PC-3 (cell line): ENCODE data around the gene ADAM22. TPM values are rescaled to one million over a fixed set of nuclear protein-coding genes. Genes with fewer than 3 reads are reported as not detected.

Source experiments
- ATAC-seq: fragments of 200-7000 bp; cut with Tn5 transposase; 2 replicates; pipeline ENCODE4 v1.9.1; 2020; ENCODE audit warnings: mild to moderate bottlenecking, moderate library complexity
- BruUV-seq: library from RNA; stranded (reverse); fragments of 400-500 nt; replicated peaks from 2 replicates; lab custom pipeline; 2021; lab: Mats Ljungman, UMichigan
- CTCF ChIA-PET: fragments of 300-600 bp; sonication (Branson Sonifier 250); formaldehyde crosslinking; loops from one replicate; lab custom pipeline; 2022; ENCODE audit warnings: antibody characterized with exemption; lab: Charles Lee
- POLR2A ChIA-PET: fragments of 300-600 bp; sonication (Branson Sonifier 250); formaldehyde crosslinking; loops from one replicate; lab custom pipeline; 2022; ENCODE audit warnings: antibody characterized with exemption; ENCODE audit not compliant: unreplicated experiment; lab: Charles Lee
- DNase-seq: peaks from one replicate; pipeline ENCODE4 v3.0.0-alpha.2; 2015
- H2AFZ ChIP-seq: fragments of 300-600 bp; sonication (generic); 2 replicates; pipeline ENCODE4 v1.6.0; 2016; ENCODE audit warnings: antibody characterized with exemption, low read length
- H3F3A ChIP-seq: fragments of 300-600 bp; sonication (generic); one replicate; pipeline ENCODE4 v1.6.0; 2017; ENCODE audit warnings: antibody characterized with exemption, low read length, control low read depth, mild to moderate bottlenecking; ENCODE audit not compliant: unreplicated experiment
- H3K27ac ChIP-seq: fragments of 300-600 bp; sonication (generic); 2 replicates; pipeline ENCODE4 v1.5.1; 2016; ENCODE audit warnings: mild to moderate bottlenecking, low read length
- H3K27me3 ChIP-seq: fragments of 300-600 bp; sonication (generic); 2 replicates; pipeline ENCODE4 v1.6.1; 2016; ENCODE audit warnings: low read length, mixed read lengths
- H3K36me3 ChIP-seq: fragments of 300-600 bp; sonication (generic); 2 replicates; pipeline ENCODE4 v1.6.1; 2016; ENCODE audit warnings: low read depth, mixed run types, low read length, mixed read lengths
- H3K4me1 ChIP-seq: fragments of 300-600 bp; sonication (generic); 2 replicates; pipeline ENCODE4 v1.5.1; 2016; ENCODE audit warnings: low read length; ENCODE audit not compliant: insufficient read depth
- H3K4me2 ChIP-seq: fragments of 300-600 bp; sonication (generic); 2 replicates; pipeline ENCODE4 v1.6.0; 2016; ENCODE audit warnings: low read length
- H3K4me3 ChIP-seq: fragments of 300-600 bp; sonication (generic); 2 replicates; pipeline ENCODE4 v1.5.1; 2016; ENCODE audit warnings: mild to moderate bottlenecking, low read length, mixed read lengths
- H3K79me2 ChIP-seq: fragments of 300-600 bp; sonication (generic); 2 replicates; pipeline ENCODE4 v1.6.1; 2017; ENCODE audit warnings: low read length, mixed read lengths
- H3K9ac ChIP-seq: fragments of 300-600 bp; sonication (generic); 2 replicates; pipeline ENCODE4 v1.6.0; 2016; ENCODE audit warnings: mild to moderate bottlenecking, low read length
- H3K9me2 ChIP-seq: fragments of 300-600 bp; sonication (generic); replicated peaks from 2 replicates; pipeline ENCODE4 v1.6.1; 2016; ENCODE audit warnings: mixed run types, low read length, mixed read lengths
- H3K9me3 ChIP-seq: fragments of 300-600 bp; sonication (generic); 2 replicates; pipeline ENCODE4 v1.6.1; 2016; ENCODE audit warnings: low read length, mixed read lengths
- H4K20me1 ChIP-seq: fragments of 300-600 bp; sonication (generic); 2 replicates; pipeline ENCODE4 v1.6.1; 2016; ENCODE audit warnings: low read length, mixed read lengths
- EZH2 ChIP-seq: fragments of 300-600 bp; sonication (generic); IDR thresholded peaks from one replicate; pipeline ENCODE4 v1.6.1; 2017; ENCODE audit warnings: antibody characterized with exemption, mild to moderate bottlenecking, low read length; ENCODE audit not compliant: unreplicated experiment
- EZH2phosphoT487 ChIP-seq: fragments of 300-600 bp; sonication (generic); IDR thresholded peaks from 2 replicates; pipeline ENCODE4 v1.6.1; 2018; ENCODE audit warnings: mild to moderate bottlenecking, antibody characterized with exemption, low read length, borderline replicate concordance
- intact Hi-C: fragments of 100-400 bp; cut with micrococcal nuclease; formaldehyde crosslinking; loops from 2 replicates; pipeline ENCODE4 v1.9.0; 2023
- total RNA-seq: library from RNA; depleted of rRNA; stranded (reverse); fragments of >200 nt; gene quantifications from 2 replicates; pipeline ENCODE4 v1.2.3, GENCODE V29; 2014
- TF ChIP-seq, protein P1 (sequence below): fragments of 300-600 bp; sonication (generic); conservative IDR thresholded peaks from 2 replicates; pipeline ENCODE4 v1.5.1; 2017; ENCODE audit warnings: antibody characterized with exemption, low read depth, mild to moderate bottlenecking, low read length

The ADAM22 gene
- total RNA-seq, 1 experiment from 2014 or later = 4.4 TPM

DNA sequence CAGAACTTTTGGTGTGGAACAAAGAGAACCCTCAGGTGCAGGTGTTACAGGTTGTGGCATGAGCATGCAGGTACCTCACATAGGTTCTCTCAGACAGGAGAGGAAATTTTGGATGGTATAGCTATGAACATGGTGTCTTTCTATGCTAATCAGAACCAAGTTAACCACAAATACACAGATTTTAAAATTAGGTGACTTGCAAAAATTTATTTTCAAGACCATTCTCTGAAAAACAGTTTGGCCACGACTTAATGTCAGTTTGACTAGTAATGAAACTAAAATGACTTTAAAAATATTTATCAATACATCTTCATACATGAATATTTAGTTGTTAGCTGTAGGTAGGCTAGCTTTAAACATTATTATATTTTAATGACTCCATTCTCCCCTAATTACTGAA lies 156.2 kb downstream of the ADAM22 start:
- no peak for DNase-seq
- Histone ChIP-seq H3K4me2 (no peak overlapping the region), H3F3A (no peaks in the 10 kb centered on the region), H3K27ac (no peak overlapping the region), H4K20me1 (no peaks in the 10 kb centered on the region), H3K36me3 (no peaks in the 10 kb centered on the region), H3K4me3 (no peak overlapping the region), H3K27me3 (no peaks in the 10 kb centered on the region), H3K79me2 (no peaks in the 10 kb centered on the region), H3K9me2 (no peaks in the 10 kb centered on the region), H3K9me3 (no peaks in the 10 kb centered on the region), H2AFZ (no peak overlapping the region), H3K4me1 (no peaks in the 10 kb centered on the region), H3K9ac (no peak overlapping the region)
- ChIA-PET POLR2A (no interaction called here), CTCF (no interaction called here)
- no peak for ATAC-seq
- intact Hi-C loops = no loop called here
- no peak for TF ChIP-seq EZH2
- TF ChIP-seq EZH2phosphoT487 = no peak
- TF ChIP-seq, protein P1, sequence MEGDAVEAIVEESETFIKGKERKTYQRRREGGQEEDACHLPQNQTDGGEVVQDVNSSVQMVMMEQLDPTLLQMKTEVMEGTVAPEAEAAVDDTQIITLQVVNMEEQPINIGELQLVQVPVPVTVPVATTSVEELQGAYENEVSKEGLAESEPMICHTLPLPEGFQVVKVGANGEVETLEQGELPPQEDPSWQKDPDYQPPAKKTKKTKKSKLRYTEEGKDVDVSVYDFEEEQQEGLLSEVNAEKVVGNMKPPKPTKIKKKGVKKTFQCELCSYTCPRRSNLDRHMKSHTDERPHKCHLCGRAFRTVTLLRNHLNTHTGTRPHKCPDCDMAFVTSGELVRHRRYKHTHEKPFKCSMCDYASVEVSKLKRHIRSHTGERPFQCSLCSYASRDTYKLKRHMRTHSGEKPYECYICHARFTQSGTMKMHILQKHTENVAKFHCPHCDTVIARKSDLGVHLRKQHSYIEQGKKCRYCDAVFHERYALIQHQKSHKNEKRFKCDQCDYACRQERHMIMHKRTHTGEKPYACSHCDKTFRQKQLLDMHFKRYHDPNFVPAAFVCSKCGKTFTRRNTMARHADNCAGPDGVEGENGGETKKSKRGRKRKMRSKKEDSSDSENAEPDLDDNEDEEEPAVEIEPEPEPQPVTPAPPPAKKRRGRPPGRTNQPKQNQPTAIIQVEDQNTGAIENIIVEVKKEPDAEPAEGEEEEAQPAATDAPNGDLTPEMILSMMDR = no peak
- BruUV-seq = no TSS peak

DNA sequence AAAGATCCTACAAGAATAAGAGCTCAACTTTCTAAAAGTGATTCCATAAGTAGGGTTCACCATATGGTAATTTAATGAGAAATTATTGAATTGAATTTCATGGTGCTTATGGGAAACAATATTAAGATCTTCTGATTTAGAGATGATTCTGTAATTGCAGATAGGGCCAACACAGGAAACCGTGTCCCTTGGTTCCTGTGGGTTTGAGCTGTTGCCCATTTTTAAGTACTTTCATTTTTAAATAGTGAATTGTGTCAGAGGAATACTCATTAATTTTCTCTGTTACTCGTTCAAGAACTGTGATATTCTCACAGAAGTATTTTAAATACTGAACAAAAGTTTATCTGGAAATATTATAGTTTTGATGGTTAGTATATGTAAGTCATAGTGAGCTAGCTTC lies 156.6 kb downstream of the ADAM22 start:
- Histone ChIP-seq H3K9me3 (no peaks in the 10 kb centered on the region), H3K4me2 (no peak overlapping the region), H3K36me3 (no peaks in the 10 kb centered on the region), H3K9me2 (no peaks in the 10 kb centered on the region), H3K9ac (no peak overlapping the region), H3K27ac (no peak overlapping the region), H3K79me2 (no peaks in the 10 kb centered on the region), H3K4me3 (no peak overlapping the region), H2AFZ (no peak overlapping the region), H4K20me1 (no peaks in the 10 kb centered on the region), H3K4me1 (no peaks in the 10 kb centered on the region), H3K27me3 (no peaks in the 10 kb centered on the region), H3F3A (no peaks in the 10 kb centered on the region)
- ATAC-seq = no peak
- ChIA-PET POLR2A (no interaction called here), CTCF (no interaction called here)
- intact Hi-C loops = no loop called here
- no peak for TF ChIP-seq EZH2
- no peak for TF ChIP-seq EZH2phosphoT487
- TF ChIP-seq, protein P1 = no peak
- BruUV-seq = no TSS peak
- no peak for DNase-seq

DNA sequence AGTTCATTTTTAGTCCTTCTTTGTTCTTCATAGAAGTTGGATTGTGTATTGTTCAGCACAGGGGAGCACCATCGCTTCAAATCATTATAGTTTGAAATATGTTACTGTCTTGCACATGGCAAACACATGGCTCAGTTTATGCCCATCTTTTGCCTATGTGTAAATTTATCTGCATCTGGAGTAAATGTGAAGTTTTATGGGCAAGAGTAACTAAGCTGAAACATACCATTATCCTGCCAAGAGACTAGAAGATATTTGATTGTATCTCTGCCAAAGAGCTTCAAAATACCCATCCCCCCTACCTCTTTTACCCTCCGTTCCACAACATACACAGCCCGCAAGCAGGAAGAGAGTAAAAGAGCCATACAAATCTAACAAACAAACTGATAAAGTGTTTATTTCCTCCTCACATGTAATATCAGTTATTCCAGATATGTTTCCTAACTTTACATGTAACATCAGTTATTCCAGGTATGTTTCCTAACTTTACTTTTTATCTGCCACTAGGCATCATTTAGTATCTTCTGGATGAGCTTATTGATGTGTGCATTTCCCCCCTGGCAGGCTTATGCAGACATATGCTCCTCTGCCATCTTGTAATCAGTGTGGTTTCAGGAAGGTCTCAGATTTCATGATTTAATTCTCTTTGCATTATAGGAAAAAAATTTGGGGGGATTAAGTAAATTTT lies 158.1 kb downstream of the ADAM22 start:
- H3K9me2 ChIP-seq = no peaks in the 10 kb centered on the region
- DNase-seq (no peak), ATAC-seq (no peak)
- no peak overlapping the region for H3K4me2 ChIP-seq
- CTCF ChIA-PET = no interaction called here
- H3K79me2 ChIP-seq = no peaks in the 10 kb centered on the region
- no peaks in the 10 kb centered on the region for H3F3A ChIP-seq
- no peak overlapping the region for H3K9ac ChIP-seq
- no peaks in the 10 kb centered on the region for H3K9me3 ChIP-seq
- POLR2A ChIA-PET = interaction anchor here (0.6 kb wide), 1 partner anchor 1148 kb away, joined by 3 read pairs; no protein-coding TSS in a partner anchor
- no peak overlapping the region for H3K27ac ChIP-seq
- H3K4me1 ChIP-seq = no peaks in the 10 kb centered on the region
- no peak overlapping the region for H3K4me3 ChIP-seq
- no peaks in the 10 kb centered on the region for H3K36me3 ChIP-seq
- H4K20me1 ChIP-seq = no peaks in the 10 kb centered on the region
- TF ChIP-seq EZH2 (no peak), EZH2phosphoT487 (no peak)
- TF ChIP-seq, protein P1 = no peak
- intact Hi-C loops = no loop called here
- H3K27me3 ChIP-seq = no peaks in the 10 kb centered on the region
- no TSS peak for BruUV-seq
- H2AFZ ChIP-seq = no peak overlapping the region
